Endometrium (tissue), 2 donors: ENCODE measurements around the gene ZBTB7C.
"Not testable (repeated sequence)": the region's sequence is repeated elsewhere in the genome, so short reads cannot be mapped to it uniquely, and the experiment has no call there.

Experiments used
- FAIRE-seq: peaks from 2 replicates; lab custom pipeline; 2012; peaks lifted over from hg19 to GRCh38; lab: Jason Lieb, UNC
- donor health status: control.
- donor health status: control.

The ZBTB7C gene

GRCh38 chr18:48295586-48296311 lies 113.4 kb downstream of the ZBTB7C start:
- FAIRE-seq = no peak

- FAIRE-seq = no peak
Measured at GRCh38 chr18:48294899-48295585, 114.1 kb downstream of the ZBTB7C start.

GRCh38 chr18:48293954-48294898 lies 115.0 kb downstream of the ZBTB7C start:
- no peak for FAIRE-seq

GRCh38 chr18:48292782-48293424 lies 116.3 kb downstream of the ZBTB7C start:
- FAIRE-seq = no peak

GRCh38 chr18:48292229-48292628 lies 117.0 kb downstream of the ZBTB7C start:
- FAIRE-seq = no peak

- no peak for FAIRE-seq
Measured at GRCh38 chr18:48290162-48290926, 118.8 kb downstream of the ZBTB7C start.

- FAIRE-seq = no peak
Measured at GRCh38 chr18:48284743-48285142, 124.4 kb downstream of the ZBTB7C start.

- FAIRE-seq = not testable (repeated sequence)
Measured at GRCh38 chr18:48284011-48284410, 125.2 kb downstream of the ZBTB7C start.

- not testable (repeated sequence) for FAIRE-seq
Measured at GRCh38 chr18:48281460-48281859, 127.7 kb downstream of the ZBTB7C start.

GRCh38 chr18:48279312-48279711 lies 129.9 kb downstream of the ZBTB7C start:
- no peak for FAIRE-seq

- no peak for FAIRE-seq
Measured at GRCh38 chr18:48278081-48278480, 131.1 kb downstream of the ZBTB7C start.

GRCh38 chr18:48274301-48274700 lies 134.9 kb downstream of the ZBTB7C start:
- FAIRE-seq = no peak

- FAIRE-seq = no peak
Measured at GRCh38 chr18:48270929-48271328, 138.3 kb downstream of the ZBTB7C start.

- no peak for FAIRE-seq
Measured at GRCh38 chr18:48265328-48265727, 143.9 kb downstream of the ZBTB7C start.

GRCh38 chr18:48263914-48264902 lies 145.0 kb downstream of the ZBTB7C start:
- FAIRE-seq = no peak

- no peak for FAIRE-seq
Measured at GRCh38 chr18:48263192-48263853, 145.9 kb downstream of the ZBTB7C start.

GRCh38 chr18:48260237-48260636 lies 148.9 kb downstream of the ZBTB7C start:
- no peak for FAIRE-seq

- FAIRE-seq = no peak
Measured at GRCh38 chr18:48256848-48257247, 152.3 kb downstream of the ZBTB7C start.

GRCh38 chr18:48254077-48254602 lies 155.0 kb downstream of the ZBTB7C start:
- FAIRE-seq = no peak
